GM12891 (cell line): ENCODE data around the gene PRDX6.

Experiments
- POLR2A ChIP-seq: IDR thresholded peaks from 2 replicates; pipeline ENCODE4 v1.6.1; 2011; ENCODE audit warnings: low read depth, low read length, control low read depth
- POU2F2 ChIP-seq: IDR thresholded peaks from 2 replicates; pipeline ENCODE4 v1.6.1; 2011; ENCODE audit warnings: low read depth, mild to moderate bottlenecking, control low read depth, low read length, moderate library complexity

DNA sequence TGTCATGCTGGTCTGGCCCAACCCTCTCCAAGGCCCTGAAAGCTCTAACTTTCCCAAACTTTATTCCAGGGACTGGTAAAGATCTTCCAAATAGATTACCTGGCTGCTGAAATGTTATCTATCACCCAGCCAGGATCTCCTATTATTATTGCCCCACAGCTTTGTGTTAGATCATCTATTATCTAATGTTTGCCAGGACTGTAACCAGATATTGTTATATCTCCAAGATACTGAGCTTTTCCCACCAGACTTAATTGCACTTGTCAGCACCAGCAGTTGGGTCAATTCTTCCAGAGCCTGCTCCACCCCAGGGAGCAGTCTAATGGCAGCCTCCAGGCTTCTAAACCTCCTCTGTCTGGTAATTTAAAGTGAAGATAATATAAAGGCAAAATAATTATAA lies 59.1 kb downstream of the PRDX6 start:
- TF ChIP-seq POLR2A (no peak), POU2F2 (no peak)
